Naive B cell (primary cell): ENCODE data around the gene C1D. TPM values are rescaled to one million over a fixed set of nuclear protein-coding genes. Genes with fewer than 3 reads are reported as not detected.

ENCODE experiments used
- ATAC-seq, 2 donors: fragments of 150-1000 bp; cut with Tn5 transposase; 2 replicates each; pipeline ENCODE4 v1.10.0; 2021; ENCODE audit warnings: low read depth in 2 of 2, mild to moderate bottlenecking in 2 of 2, moderate library complexity in 2 of 2
- DNase-seq: peaks from one replicate; pipeline ENCODE4 v3.0.0; 2022
- H3K27ac Mint-ChIP-seq, 6 donors: one replicate each; pipeline ENCODE4 v1.8.0; 2020 to 2022; ENCODE audit warnings: mild to moderate bottlenecking in 6 of 6, mixed read lengths in 6 of 6, moderate library complexity in 5 of 6, inconsistent platforms in 2 of 6
- H3K27me3 Mint-ChIP-seq, 3 donors: one replicate each; pipeline ENCODE4 v1.8.0; 2021 to 2022; ENCODE audit warnings: mixed read lengths in 3 of 3, mild to moderate bottlenecking in 1 of 3
- H3K36me3 Mint-ChIP-seq, 2 donors: one replicate each; pipeline ENCODE4 v1.8.0; 2020 to 2022; ENCODE audit warnings: mixed read lengths in 2 of 2, inconsistent platforms in 1 of 2, mild to moderate bottlenecking in 1 of 2
- H3K4me1 Mint-ChIP-seq, 3 donors: one replicate each; pipeline ENCODE4 v1.8.0; 2020 to 2022; ENCODE audit warnings: mixed read lengths in 3 of 3, inconsistent platforms in 1 of 3, mild to moderate bottlenecking in 1 of 3, moderate library complexity in 1 of 3
- H3K4me3 Mint-ChIP-seq, 8 donors: one replicate each; pipeline ENCODE4 v1.8.0; 2020 to 2022; ENCODE audit warnings: mild to moderate bottlenecking in 8 of 8, mixed read lengths in 8 of 8, moderate library complexity in 8 of 8, inconsistent platforms in 2 of 8
- H3K9me3 Mint-ChIP-seq, 7 donors: one replicate each; pipeline ENCODE4 v1.8.0; 2020 to 2022; ENCODE audit warnings: mixed read lengths in 7 of 7, mild to moderate bottlenecking in 5 of 7, inconsistent platforms in 2 of 7, moderate library complexity in 1 of 7
- polyA plus RNA-seq, 6 donors: library from polyadenylated mRNA; unstranded; fragments of 300-500 nt; fragmentation: Illumina TruSeq; gene quantifications; one replicate each; pipeline ENCODE4 v1.2.3, GENCODE V29; 2021; ENCODE audit warnings: low read depth in 6 of 6

C1D gene, protein sequence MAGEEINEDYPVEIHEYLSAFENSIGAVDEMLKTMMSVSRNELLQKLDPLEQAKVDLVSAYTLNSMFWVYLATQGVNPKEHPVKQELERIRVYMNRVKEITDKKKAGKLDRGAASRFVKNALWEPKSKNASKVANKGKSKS
- 10 to 100 TPM in 5 of 6 donors, 1 to 10 TPM in 1; 3.8 to 69.4 (median 38.0) TPM for polyA plus RNA-seq

DNA sequence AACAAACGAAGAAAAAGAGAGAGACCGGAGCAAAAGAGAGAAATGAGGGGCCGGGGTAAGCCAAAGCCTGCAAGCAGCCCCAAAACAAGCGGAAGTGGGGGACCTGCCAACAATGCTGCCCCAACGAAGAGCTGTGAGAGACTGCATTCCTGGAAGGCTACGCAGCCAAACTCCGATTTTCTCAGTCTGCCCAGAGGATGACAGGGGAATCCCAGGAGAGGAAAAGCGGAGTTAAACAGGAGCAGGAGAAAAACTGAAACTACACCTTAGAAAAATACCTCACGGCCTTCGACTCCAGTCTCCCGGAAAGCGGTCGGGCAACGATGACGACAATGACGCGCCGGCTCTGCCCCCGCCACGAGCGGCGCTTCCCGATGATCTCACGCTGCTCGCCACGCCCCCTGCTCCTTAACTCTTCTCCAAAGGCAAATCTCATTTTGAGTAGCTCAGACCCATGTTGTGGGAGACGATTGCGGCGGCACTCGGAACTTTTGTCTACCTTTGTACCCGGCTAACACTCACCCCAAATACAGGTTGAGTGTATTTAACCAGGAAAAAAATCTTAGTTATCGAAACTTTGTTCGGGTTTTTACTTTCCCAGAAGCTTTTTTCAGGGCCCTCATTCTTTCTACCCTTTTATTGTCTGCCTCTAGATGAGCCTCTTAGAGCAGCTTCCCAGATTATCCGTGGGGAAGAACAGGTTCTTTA is at the start of gene C1D:
C1D (minus strand) TSS at position 325 of the 708 bp plus-strand sequence. CDS start 15,694 bp downstream, outside the sequence.
- ATAC-seq (peak; percentile 88 to 94), DNase-seq (peak; percentile 90)
- peaks cover 25 to 42% (median 31%) of the 10 kb centered on the region in 3 donors for H3K4me1 Mint-ChIP-seq
- H3K4me3 Mint-ChIP-seq: peak within 1 kb of the TSS; percentile 95 to 99 (median 97)
- peaks cover 0 to 1% of the 10 kb centered on the region in 2 donors for H3K36me3 Mint-ChIP-seq
- peaks cover 9 to 29% (median 16%) of the 10 kb centered on the region in 3 donors for H3K27me3 Mint-ChIP-seq
- H3K27ac Mint-ChIP-seq: peak within 1 kb of the TSS; percentile 98 to 99 (median 99)
- H3K9me3 Mint-ChIP-seq: peaks cover 0 to 3% (median 0%) of the 10 kb centered on the region in 7 donors

DNA sequence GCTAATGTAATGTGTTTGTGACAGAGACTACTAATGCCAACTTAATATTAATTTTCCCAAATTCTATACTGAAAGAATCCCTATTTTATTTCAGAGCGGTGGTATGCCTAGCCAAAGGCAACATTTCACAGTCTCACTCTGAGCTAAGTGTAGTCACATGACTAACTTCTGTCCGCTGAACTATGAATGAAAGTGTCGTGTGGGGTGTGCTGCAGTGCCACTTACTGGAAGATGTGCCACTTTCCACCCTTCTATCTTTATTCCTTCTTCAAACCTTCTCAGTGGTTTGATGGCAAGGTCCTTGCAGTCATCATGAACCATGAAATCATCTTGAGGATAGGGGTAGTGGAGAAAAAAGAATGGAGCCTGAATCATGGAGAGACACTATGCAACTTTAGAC is 47.3 kb upstream of the C1D start:
- H3K36me3 Mint-ChIP-seq: peaks cover 15% of the 10 kb centered on the region in 2 donors
- DNase-seq: no peak
- peaks cover 7 to 22% (median 16%) of the 10 kb centered on the region in 7 donors for H3K9me3 Mint-ChIP-seq
- H3K4me1 Mint-ChIP-seq: peaks cover 0 to 3% (median 0%) of the 10 kb centered on the region in 3 donors
- peaks cover 0 to 5% (median 4%) of the 10 kb centered on the region in 3 donors for H3K27me3 Mint-ChIP-seq
- H3K27ac Mint-ChIP-seq: no peak overlapping the region
- no peak overlapping the region for H3K4me3 Mint-ChIP-seq
- ATAC-seq: peak in 1 of 2 donors; percentile 53

DNA sequence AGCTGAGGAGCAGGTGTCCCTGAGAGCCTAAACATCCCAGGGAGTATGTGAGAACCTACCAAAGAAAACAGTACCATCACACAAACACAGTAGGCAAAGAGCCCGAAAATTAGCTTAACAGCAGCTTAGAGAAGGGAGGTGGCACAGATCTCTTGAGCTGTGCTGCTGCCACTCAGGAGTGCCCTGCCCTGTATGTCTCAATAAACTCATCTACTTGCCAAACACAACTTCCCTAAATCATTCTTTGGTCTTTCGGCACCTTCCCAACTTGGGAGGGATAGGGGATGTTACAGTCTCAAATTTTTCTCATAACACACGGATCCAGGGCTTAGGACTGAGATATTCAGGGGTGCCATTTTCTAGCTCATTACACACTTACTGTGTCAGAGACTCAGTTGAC is 45.3 kb upstream of the C1D start:
- DNase-seq (no peak), ATAC-seq (no peak)
- peaks cover 10 to 34% (median 20%) of the 10 kb centered on the region in 7 donors for H3K9me3 Mint-ChIP-seq
- no peak overlapping the region for H3K4me3 Mint-ChIP-seq
- no peak overlapping the region for H3K27ac Mint-ChIP-seq
- H3K4me1 Mint-ChIP-seq: no peaks in the 10 kb centered on the region
- H3K27me3 Mint-ChIP-seq: no peaks in the 10 kb centered on the region
- peaks cover 15% of the 10 kb centered on the region in 2 donors for H3K36me3 Mint-ChIP-seq

DNA sequence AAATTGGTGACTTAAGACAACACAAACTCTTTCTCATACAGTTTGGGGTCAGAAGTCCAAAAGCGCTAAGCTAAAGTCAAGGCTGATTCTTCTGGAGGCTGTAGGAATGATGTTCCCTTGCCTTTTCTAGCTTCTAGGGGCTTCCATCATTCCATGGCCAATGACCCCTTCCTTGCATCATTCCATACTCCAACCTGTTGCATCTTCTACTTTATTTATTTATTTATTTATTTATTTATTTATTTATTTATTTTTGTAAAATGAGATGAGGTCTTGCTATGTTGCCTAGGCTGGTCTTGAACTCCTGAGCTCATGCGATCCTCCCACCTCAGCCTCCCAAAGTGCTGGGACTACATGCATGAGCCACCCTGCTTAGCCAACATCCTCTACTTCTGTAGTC is 44.7 kb upstream of the C1D start:
- H3K4me3 Mint-ChIP-seq: no peak overlapping the region
- no peaks in the 10 kb centered on the region for H3K27me3 Mint-ChIP-seq
- DNase-seq: no peak
- H3K27ac Mint-ChIP-seq: no peak overlapping the region
- peaks cover 10 to 34% (median 20%) of the 10 kb centered on the region in 7 donors for H3K9me3 Mint-ChIP-seq
- peaks cover 15% of the 10 kb centered on the region in 2 donors for H3K36me3 Mint-ChIP-seq
- H3K4me1 Mint-ChIP-seq: no peaks in the 10 kb centered on the region
- no peak for ATAC-seq

DNA sequence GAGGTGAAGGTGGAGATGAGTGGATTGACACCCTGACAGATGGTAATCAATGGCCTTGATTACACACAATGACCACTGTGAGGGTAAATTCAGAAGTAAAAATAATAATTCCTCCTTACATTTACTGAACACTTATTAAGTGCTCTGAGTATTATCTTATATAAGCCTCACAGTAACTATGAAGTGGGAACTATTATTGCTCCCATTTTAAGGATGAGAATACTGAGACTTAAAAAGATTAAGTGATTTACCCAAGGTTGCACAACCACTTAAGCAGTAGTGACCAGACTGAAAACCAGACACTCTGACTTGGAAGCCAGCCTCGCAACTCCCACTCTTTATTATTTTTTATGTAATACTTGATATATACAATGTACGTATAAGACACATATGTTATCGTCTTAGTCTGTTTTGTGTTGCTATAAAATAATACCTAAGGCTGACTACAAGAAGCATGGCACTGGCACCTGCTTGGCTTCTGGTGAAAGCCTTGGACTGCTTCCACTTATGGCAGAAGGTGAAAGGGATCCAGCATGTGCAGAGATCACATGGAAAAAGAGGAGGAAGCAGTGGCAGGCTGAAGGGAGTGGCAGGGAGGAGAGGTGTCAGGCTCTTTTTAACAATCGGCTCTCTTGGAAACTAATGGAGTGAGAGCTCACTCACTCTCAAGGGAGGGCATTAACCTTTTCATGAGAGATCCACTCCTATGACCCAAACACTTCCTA is 41.5 kb upstream of the C1D start:
- Mint-ChIP-seq H3K4me1 (peaks cover 1 to 3% (median 3%) of the 10 kb centered on the region in 3 donors), H3K27ac (no peak overlapping the region), H3K4me3 (no peak overlapping the region)

DNA sequence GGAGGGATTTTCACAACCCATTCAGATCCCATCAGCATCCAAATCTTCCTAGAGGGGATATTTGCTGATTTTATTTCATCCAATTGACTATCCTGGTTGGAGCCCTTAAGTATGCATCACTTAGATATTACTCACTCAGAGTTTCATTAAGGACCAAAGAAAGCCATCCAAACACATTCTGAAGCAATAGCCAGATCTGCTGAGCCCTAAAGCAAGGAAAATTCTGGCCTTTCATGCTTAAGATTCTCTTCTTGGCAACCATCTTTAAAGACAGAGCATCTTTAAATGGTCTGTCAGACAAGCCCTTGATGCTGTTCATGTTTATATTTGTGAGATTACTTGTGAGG is 40.9 kb upstream of the C1D start:
- no peaks in the 10 kb centered on the region for H3K27me3 Mint-ChIP-seq
- DNase-seq (no peak), ATAC-seq (no peak)
- peaks cover 15% of the 10 kb centered on the region in 2 donors for H3K36me3 Mint-ChIP-seq
- H3K4me1 Mint-ChIP-seq: peaks cover 3 to 7% (median 6%) of the 10 kb centered on the region in 3 donors
- peak overlapping the region in 1 of 8 donors; percentile 49 for H3K4me3 Mint-ChIP-seq
- peak overlapping the region in 1 of 6 donors; percentile 39 for H3K27ac Mint-ChIP-seq
- peaks cover 10 to 34% (median 20%) of the 10 kb centered on the region in 7 donors for H3K9me3 Mint-ChIP-seq

More for the DNA sequence above, 41.5 kb upstream of the C1D start:
- H3K9me3 Mint-ChIP-seq: peaks cover 10 to 34% (median 20%) of the 10 kb centered on the region in 7 donors
- DNase-seq (no peak), ATAC-seq (no peak)
- H3K27me3 Mint-ChIP-seq: no peaks in the 10 kb centered on the region
- peaks cover 15% of the 10 kb centered on the region in 2 donors for H3K36me3 Mint-ChIP-seq

DNA sequence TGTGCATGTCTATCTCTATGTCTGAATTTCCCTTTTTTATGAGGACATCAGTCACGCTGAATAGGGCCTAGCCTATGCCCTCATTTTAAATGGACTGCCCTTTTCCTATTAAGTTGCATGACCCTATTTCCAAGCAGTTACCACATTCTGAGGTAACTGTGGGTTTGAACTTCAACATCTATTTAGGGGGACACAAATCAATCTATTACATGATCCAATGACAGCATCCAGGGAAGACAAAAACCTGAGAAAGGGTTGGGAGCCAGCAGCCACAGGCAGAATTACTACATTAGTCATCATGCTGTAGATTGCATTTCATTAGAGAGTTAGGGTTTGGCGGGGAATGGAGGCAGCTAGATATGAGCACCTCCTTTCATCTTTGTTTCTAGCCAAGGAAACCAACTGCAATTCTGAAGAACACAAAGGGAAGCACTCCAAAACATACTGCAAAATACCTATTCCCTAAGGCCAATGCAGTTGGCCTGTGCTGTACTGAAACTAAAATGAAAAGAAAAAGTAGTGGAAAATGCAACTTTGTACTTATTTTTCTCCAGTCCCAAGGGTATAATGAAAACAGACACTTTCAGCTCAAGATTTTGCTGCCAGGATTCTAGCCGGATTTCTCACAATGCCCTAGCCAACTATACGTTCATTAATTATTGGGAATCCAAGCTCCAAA is 40.4 kb upstream of the C1D start:
- Mint-ChIP-seq H3K36me3 (peaks cover 15% of the 10 kb centered on the region in 2 donors), H3K27ac (peak overlapping the region in 1 of 6 donors; percentile 44), H3K9me3 (peaks cover 10 to 34% (median 20%) of the 10 kb centered on the region in 7 donors), H3K4me1 (peaks cover 3 to 7% (median 6%) of the 10 kb centered on the region in 3 donors), H3K27me3 (no peaks in the 10 kb centered on the region), H3K4me3 (no peak overlapping the region)
- DNase-seq: no peak
- no peak for ATAC-seq

DNA sequence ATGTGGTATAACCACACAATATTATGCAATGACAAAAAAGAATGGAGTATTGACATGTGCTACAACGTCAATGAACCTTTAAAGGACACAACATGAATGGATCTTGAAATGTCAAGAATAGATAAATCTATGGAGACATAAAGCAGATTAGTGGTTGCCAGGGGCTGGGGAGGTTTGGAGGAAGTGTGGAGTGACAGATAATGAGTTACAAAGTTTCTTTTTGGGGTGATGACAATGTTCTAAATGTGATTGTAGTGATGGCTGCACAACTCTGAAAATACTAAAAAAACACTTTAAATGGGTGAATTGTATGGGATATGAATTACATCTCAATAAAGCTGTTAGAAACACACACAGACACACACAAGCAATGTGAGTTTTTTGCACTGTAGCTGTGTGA is 37.4 kb upstream of the C1D start:
- DNase-seq: no peak
- no peak for ATAC-seq
- peaks cover 0 to 14% (median 4%) of the 10 kb centered on the region in 7 donors for H3K9me3 Mint-ChIP-seq
- no peaks in the 10 kb centered on the region for H3K27me3 Mint-ChIP-seq
- H3K4me1 Mint-ChIP-seq: peaks cover 3 to 7% (median 6%) of the 10 kb centered on the region in 3 donors
- H3K27ac Mint-ChIP-seq: peak overlapping the region in 1 of 6 donors; percentile 51
- no peaks in the 10 kb centered on the region for H3K36me3 Mint-ChIP-seq
- no peak overlapping the region for H3K4me3 Mint-ChIP-seq

DNA sequence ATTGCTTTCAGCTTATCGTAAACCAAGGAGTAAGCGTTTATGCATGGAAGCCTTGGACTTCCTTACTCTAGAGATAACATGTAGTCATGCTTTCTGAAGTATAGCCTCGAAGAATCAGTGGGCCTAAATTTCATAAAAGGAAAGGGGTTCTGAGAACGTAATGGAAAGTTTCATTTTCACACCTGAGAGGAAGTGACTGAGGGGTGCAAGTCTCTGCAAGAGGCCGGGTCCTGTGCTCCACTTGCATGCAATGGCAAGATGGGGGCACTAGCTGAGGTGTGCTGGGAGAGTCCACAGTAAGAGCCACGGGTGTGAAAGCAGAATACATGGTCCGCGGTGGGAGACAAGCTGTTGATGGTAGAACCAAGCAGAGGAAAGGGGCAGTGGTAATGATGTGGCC is 36.5 kb upstream of the C1D start:
- Mint-ChIP-seq H3K9me3 (peaks cover 0 to 4% (median 0%) of the 10 kb centered on the region in 7 donors), H3K4me1 (peaks cover 3 to 7% (median 6%) of the 10 kb centered on the region in 3 donors), H3K27ac (no peak overlapping the region), H3K4me3 (no peak overlapping the region), H3K27me3 (no peaks in the 10 kb centered on the region), H3K36me3 (no peaks in the 10 kb centered on the region)
- no peak for DNase-seq
- no peak for ATAC-seq

DNA sequence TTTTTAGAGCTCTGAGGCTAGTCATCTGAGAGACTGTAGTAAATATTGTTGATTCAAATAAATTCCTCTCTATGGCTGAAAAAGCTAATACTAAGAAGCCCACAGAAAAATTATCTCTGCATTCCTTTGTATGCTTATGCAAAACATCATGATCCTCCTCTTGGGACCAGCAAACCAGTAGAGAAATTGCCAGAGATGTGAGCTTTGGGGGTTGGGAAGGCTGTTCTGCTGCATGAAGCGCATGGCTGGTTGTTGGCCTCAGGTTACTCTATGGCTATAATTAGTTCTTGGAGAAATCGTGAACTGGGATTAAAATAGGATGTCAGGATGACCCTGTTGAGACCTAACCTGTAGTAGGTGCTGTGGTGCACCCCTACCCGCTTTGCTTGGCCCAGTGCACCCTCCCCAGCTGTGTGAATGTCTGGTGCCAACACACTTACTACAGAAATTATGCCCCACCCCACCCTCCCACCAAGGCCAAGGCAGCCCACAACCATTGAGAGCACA is 35.5 kb upstream of the C1D start:
- ATAC-seq (no peak), DNase-seq (no peak)
- Mint-ChIP-seq H3K36me3 (no peaks in the 10 kb centered on the region), H3K4me3 (no peak overlapping the region), H3K9me3 (no peaks in the 10 kb centered on the region), H3K27ac (no peak overlapping the region), H3K27me3 (no peaks in the 10 kb centered on the region), H3K4me1 (peaks cover 3 to 7% (median 6%) of the 10 kb centered on the region in 3 donors)

DNA sequence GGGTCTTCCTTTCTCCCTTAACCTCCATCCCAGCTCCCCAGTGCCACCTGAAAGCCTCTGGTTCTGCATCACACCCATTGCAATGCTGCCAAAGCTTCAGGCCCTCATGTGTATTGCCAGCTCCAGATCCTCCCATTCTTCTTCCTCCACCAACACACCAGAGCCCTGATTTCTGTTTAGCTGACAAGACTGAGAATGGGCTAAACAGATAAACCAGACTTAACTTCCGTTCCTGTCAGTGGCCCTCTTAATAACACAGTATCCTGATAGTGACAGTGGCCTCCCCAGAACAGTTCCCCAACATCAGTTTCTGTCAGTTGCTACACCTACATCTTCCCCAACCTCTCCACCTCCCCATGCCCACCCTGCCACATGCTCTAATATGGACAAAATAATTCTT is 31.3 kb upstream of the C1D start:
- Mint-ChIP-seq H3K4me3 (no peak overlapping the region), H3K36me3 (no peaks in the 10 kb centered on the region), H3K4me1 (peaks cover 0 to 3% (median 3%) of the 10 kb centered on the region in 3 donors), H3K27me3 (no peaks in the 10 kb centered on the region), H3K9me3 (no peaks in the 10 kb centered on the region), H3K27ac (no peak overlapping the region)
- ATAC-seq (no peak), DNase-seq (no peak)

DNA sequence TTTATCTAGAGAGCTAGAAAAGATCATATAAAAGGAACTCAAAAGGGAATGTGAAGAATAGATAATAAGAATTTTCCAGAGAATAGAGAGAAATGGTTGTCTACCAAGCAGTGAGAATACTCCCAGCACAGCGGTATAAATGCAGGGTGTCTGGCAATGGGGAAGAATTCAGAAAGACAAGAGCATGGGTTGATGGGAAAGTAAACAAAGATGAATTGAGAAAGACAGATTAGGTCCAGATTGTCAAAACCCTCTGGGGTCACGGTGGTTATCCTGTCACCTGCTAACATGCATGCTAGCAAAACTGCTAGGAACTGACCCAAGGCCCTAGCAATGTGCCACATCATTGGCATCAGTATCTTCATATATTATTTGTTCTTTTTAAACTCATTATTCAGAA is 30.8 kb upstream of the C1D start:
- no peak for DNase-seq
- Mint-ChIP-seq H3K27ac (no peak overlapping the region), H3K4me3 (no peak overlapping the region), H3K9me3 (no peaks in the 10 kb centered on the region), H3K27me3 (no peaks in the 10 kb centered on the region), H3K4me1 (no peaks in the 10 kb centered on the region), H3K36me3 (no peaks in the 10 kb centered on the region)
- no peak for ATAC-seq

DNA sequence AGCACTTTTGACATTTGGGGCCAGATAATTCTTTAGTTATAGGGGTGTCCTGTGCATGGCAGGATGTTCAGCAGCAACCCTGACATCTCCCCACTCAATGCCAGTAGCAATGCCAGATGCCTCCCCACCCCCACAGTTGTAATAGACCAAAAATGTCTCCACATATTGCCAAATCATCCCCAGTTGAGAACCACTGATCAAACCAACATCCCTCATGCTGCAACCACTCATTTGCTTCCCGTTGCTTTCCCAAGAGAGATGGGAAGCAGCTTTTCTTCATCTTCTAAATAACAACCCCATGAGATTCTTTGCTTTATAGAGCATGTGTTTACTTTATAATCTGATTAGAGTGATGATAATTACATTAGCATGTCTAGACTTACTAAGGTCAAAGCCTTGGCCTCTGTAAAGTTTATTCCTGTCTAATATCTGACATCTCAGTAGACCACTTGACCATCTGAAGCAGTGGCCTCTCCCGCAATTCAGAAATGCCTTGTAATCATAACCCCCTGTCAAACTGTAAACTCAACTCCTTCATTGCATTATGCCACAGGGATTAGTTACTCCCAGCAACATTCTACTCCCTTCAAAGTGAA is 28.7 kb upstream of the C1D start:
- H3K4me3 Mint-ChIP-seq: no peak overlapping the region
- no peaks in the 10 kb centered on the region for H3K27me3 Mint-ChIP-seq
- no peak for ATAC-seq
- no peak for DNase-seq
- no peaks in the 10 kb centered on the region for H3K9me3 Mint-ChIP-seq
- no peaks in the 10 kb centered on the region for H3K36me3 Mint-ChIP-seq
- H3K27ac Mint-ChIP-seq: peak overlapping the region in 1 of 6 donors; percentile 22
- H3K4me1 Mint-ChIP-seq: no peaks in the 10 kb centered on the region
